PFSK-1 (cell line): Measurements from ENCODE around the gene NDFIP2.

Source experiments
- POLR2AphosphoS5 ChIP-seq: IDR thresholded peaks from 2 replicates; pipeline ENCODE4 v1.6.1; 2012; ENCODE audit warnings: low read depth, mild to moderate bottlenecking, control low read depth, low read length, moderate library complexity
- REST ChIP-seq, 2 experiments: IDR thresholded peaks; 2 replicates each; pipeline versions ENCODE4 v1.6.1 to v1.8.0; 2011 to 2012; ENCODE audit warnings: low read depth in 2 of 2, low read length in 2 of 2, control low read depth in 1 of 2, inconsistent platforms in 1 of 2, mild to moderate bottlenecking in 1 of 2, moderate library complexity in 1 of 2; ENCODE audit not compliant: insufficient read depth in 1 of 2

- TF ChIP-seq POLR2AphosphoS5 (no peak), REST (IDR thresholded peaks at IDR 0.05; ENCODE audit: insufficient read depth in 1 of 2, low read depth in 2 of 2, low read length in 2 of 2) (no peak)
These were observed 38.2 kb upstream of the NDFIP2 start for GRCh38 chr13:79442706-79443105.
